Anterior cingulate cortex (tissue), 58 donors: ENCODE data around the gene CCNL2.

Source experiments
- DNase-seq, 58 donors: peaks; one replicate each; lab custom pipeline; 2025; lab: John Stamatoyannopoulos, UW

CCNL2 gene

GRCh38 chr1:1347663-1348419 is 51.3 kb downstream of the CCNL2 start:
- DNase-seq = no peak

- no peak for DNase-seq
Measured at GRCh38 chr1:1347026-1347595, 52.0 kb downstream of the CCNL2 start.

- DNase-seq = no peak
Measured at GRCh38 chr1:1346501-1346890, 52.6 kb downstream of the CCNL2 start.

- DNase-seq = peak in 4 of 58 donors; percentile 22 to 30 (median 26)
Measured at GRCh38 chr1:1345860-1346500, 53.2 kb downstream of the CCNL2 start.

GRCh38 chr1:1345384-1345783 is 53.8 kb downstream of the CCNL2 start:
- no peak for DNase-seq

- no peak for DNase-seq
Measured at GRCh38 chr1:1344655-1345361, 54.3 kb downstream of the CCNL2 start.

GRCh38 chr1:1343811-1344421 is 55.2 kb downstream of the CCNL2 start:
- no peak for DNase-seq

- no peak for DNase-seq
Measured at GRCh38 chr1:1342584-1343115, 56.5 kb downstream of the CCNL2 start.

GRCh38 chr1:1342061-1342562 is 57.0 kb downstream of the CCNL2 start:
- DNase-seq = no peak

GRCh38 chr1:1341549-1342021 is 57.5 kb downstream of the CCNL2 start:
- DNase-seq = no peak

GRCh38 chr1:1340791-1341548 is 58.2 kb downstream of the CCNL2 start:
- no peak for DNase-seq

GRCh38 chr1:1340185-1340584 is 59.0 kb downstream of the CCNL2 start:
- peak in 1 of 58 donors; percentile 26 for DNase-seq

- no peak for DNase-seq
Measured at GRCh38 chr1:1338278-1338677, 60.9 kb downstream of the CCNL2 start.

- DNase-seq = no peak
Measured at GRCh38 chr1:1337793-1338147, 61.4 kb downstream of the CCNL2 start.

GRCh38 chr1:1336931-1337792 is 62.0 kb downstream of the CCNL2 start:
- no peak for DNase-seq

GRCh38 chr1:1336446-1336845 is 62.7 kb downstream of the CCNL2 start:
- DNase-seq = no peak

- DNase-seq = no peak
Measured at GRCh38 chr1:1335792-1336248, 63.3 kb downstream of the CCNL2 start.
